GM18526 (cell line): ENCODE results near the gene KBTBD2.

Source experiments
- POLR2A ChIP-seq: IDR thresholded peaks from 3 replicates; pipeline ENCODE4 v1.6.1; 2011; ENCODE audit not compliant: insufficient read length; ENCODE audit errors: extremely low read depth

The KBTBD2 gene

GRCh38 chr7:32871624-32872371 lies 19.8 kb downstream of the KBTBD2 start:
- no peak for TF ChIP-seq POLR2A

GRCh38 chr7:32870298-32870697 lies 21.3 kb downstream of the KBTBD2 start:
- TF ChIP-seq POLR2A = no peak

- TF ChIP-seq POLR2A = no peak
Measured at GRCh38 chr7:32869716-32870115, 21.8 kb downstream of the KBTBD2 start.

- no peak for TF ChIP-seq POLR2A
Measured at GRCh38 chr7:32868116-32868515, 23.4 kb downstream of the KBTBD2 start.

GRCh38 chr7:32865448-32866030 lies 26.0 kb downstream of the KBTBD2 start:
- TF ChIP-seq POLR2A = no peak

GRCh38 chr7:32860090-32860489 lies 31.5 kb downstream of the KBTBD2 start:
- no peak for TF ChIP-seq POLR2A

GRCh38 chr7:32858648-32859047 lies 32.9 kb downstream of the KBTBD2 start:
- no peak for TF ChIP-seq POLR2A

- TF ChIP-seq POLR2A = no peak
Measured at GRCh38 chr7:32846630-32847225, 44.8 kb downstream of the KBTBD2 start.
